BJ (cell line): ENCODE results near the gene GOLT1A. TPM values are rescaled to one million over a fixed set of nuclear protein-coding genes. Genes with fewer than 3 reads are reported as not detected.

Experiments used
- CTCF ChIA-PET: fragments of 350-600 bp; formaldehyde crosslinking; extraction: SDS; loops from one replicate; lab custom pipeline; 2021; ENCODE audit warnings: antibody characterized with exemption, inconsistent platforms; lab: Yijun Ruan, JAX
- POLR2A ChIA-PET: fragments of 300-600 bp; sonication (Branson Sonifier 250); formaldehyde crosslinking; extraction: SDS; loops from one replicate; lab custom pipeline; 2021; ENCODE audit warnings: antibody characterized with exemption; lab: Charles Lee
- DNase-seq: peaks from one replicate; pipeline ENCODE4 v3.0.0-alpha.2; 2011; ENCODE audit warnings: low read depth
- H3K27me3 ChIP-seq: 2 replicates; pipeline ENCODE4 v1.6.0; 2011; ENCODE audit warnings: low read length; ENCODE audit not compliant: control insufficient read depth, insufficient read depth
- H3K36me3 ChIP-seq: 2 replicates; pipeline ENCODE4 v1.5.1; 2011; ENCODE audit warnings: low read length; ENCODE audit not compliant: control insufficient read depth, insufficient read depth
- H3K4me3 ChIP-seq: 2 replicates; pipeline ENCODE4 v1.5.1; 2011; ENCODE audit warnings: low read depth, mild to moderate bottlenecking, control low read depth, low read length
- polyA plus RNA-seq: library from polyadenylated mRNA; depleted of rRNA; stranded (reverse); fragments of >200 nt; gene quantifications from 2 replicates; pipeline ENCODE4 v1.2.3, GENCODE V29; 2011
- TF ChIP-seq, protein P1 (sequence below): IDR thresholded peaks from 2 replicates; pipeline ENCODE4 v1.5.1; 2011; ENCODE audit warnings: low read depth, mild to moderate bottlenecking, control low read depth, inconsistent platforms, low read length, moderate library complexity; ENCODE audit not compliant: insufficient read depth

Gene GOLT1A
- polyA plus RNA-seq, 1 experiment = 0.21 TPM

DNA sequence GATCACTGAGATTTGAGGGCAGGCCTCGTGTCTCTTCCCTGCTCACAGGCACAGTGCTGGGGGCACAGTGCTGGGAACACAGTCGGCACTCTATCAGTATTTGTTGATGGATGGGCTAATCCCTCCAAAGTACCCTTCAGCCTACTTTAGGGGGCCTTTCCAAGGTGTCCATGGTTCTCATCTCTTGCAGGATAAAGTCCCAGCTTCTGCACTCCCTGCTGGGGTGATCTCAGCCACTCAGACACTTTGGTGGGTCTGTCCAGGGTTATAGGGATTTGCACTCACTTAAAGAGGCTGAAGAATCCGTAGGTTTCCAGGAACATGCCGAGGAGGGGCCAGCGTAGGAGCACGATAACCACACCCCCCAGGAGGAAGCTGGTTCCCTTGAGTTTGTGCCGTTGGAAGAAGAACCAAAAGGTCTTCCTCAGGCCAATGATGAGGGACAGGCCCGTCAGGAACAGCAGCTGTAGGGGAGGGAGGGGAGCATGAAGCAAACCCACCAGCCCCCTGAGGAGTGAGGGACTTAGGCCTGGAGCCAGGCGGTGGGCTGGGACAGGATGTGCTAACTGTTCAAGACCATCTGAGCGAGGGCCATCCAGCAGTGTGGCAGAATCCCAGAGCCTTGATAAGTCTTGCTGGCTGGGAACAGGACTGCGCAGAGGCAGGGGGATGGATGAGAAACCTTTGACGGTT, 12.3 kb downstream of the GOLT1A start:
- TF ChIP-seq, protein P1, sequence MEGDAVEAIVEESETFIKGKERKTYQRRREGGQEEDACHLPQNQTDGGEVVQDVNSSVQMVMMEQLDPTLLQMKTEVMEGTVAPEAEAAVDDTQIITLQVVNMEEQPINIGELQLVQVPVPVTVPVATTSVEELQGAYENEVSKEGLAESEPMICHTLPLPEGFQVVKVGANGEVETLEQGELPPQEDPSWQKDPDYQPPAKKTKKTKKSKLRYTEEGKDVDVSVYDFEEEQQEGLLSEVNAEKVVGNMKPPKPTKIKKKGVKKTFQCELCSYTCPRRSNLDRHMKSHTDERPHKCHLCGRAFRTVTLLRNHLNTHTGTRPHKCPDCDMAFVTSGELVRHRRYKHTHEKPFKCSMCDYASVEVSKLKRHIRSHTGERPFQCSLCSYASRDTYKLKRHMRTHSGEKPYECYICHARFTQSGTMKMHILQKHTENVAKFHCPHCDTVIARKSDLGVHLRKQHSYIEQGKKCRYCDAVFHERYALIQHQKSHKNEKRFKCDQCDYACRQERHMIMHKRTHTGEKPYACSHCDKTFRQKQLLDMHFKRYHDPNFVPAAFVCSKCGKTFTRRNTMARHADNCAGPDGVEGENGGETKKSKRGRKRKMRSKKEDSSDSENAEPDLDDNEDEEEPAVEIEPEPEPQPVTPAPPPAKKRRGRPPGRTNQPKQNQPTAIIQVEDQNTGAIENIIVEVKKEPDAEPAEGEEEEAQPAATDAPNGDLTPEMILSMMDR = no peak
- Histone ChIP-seq H3K36me3 (no peaks in the 10 kb centered on the region), H3K4me3 (no peak overlapping the region), H3K27me3 (no peaks in the 10 kb centered on the region)
- DNase-seq = no peak
- ChIA-PET CTCF (interaction anchor here (0.6 to 7.4 kb wide), 4 partner anchors 36 to 162 kb away, joined by 3 to 240 read pairs (median 4); partner anchors contain the start of gene REN), POLR2A (no interaction called here)

DNA sequence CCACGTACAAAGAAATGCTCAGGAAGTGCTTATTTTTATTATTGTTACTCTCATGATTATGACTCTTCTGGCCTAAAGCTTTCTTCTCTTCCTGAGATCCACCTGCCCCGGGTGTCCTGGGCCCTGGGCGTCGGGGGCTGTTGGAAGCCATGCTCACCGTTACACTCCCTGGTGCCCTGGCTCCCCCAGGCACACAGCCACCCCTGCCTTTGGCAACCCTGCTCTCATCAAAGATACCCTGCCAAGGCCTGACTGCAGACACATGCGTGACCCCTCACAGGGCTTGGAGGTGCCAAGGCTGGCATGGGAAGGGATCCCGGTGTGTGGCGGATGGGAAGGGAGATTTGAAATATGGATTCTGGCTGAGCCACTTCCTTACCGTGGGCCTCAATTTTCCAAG, 14.2 kb downstream of the GOLT1A start:
- TF ChIP-seq, protein P1 = no peak
- no peak for DNase-seq
- H3K27me3 ChIP-seq = no peaks in the 10 kb centered on the region
- no peaks in the 10 kb centered on the region for H3K36me3 ChIP-seq
- CTCF ChIA-PET = interaction anchor here (1.9 to 5.1 kb wide), 3 partner anchors 10 to 34 kb away, joined by 7 to 51 read pairs (median 13); partner anchors contain the start of gene REN
- no peak overlapping the region for H3K4me3 ChIP-seq
- POLR2A ChIA-PET = no interaction called here

DNA sequence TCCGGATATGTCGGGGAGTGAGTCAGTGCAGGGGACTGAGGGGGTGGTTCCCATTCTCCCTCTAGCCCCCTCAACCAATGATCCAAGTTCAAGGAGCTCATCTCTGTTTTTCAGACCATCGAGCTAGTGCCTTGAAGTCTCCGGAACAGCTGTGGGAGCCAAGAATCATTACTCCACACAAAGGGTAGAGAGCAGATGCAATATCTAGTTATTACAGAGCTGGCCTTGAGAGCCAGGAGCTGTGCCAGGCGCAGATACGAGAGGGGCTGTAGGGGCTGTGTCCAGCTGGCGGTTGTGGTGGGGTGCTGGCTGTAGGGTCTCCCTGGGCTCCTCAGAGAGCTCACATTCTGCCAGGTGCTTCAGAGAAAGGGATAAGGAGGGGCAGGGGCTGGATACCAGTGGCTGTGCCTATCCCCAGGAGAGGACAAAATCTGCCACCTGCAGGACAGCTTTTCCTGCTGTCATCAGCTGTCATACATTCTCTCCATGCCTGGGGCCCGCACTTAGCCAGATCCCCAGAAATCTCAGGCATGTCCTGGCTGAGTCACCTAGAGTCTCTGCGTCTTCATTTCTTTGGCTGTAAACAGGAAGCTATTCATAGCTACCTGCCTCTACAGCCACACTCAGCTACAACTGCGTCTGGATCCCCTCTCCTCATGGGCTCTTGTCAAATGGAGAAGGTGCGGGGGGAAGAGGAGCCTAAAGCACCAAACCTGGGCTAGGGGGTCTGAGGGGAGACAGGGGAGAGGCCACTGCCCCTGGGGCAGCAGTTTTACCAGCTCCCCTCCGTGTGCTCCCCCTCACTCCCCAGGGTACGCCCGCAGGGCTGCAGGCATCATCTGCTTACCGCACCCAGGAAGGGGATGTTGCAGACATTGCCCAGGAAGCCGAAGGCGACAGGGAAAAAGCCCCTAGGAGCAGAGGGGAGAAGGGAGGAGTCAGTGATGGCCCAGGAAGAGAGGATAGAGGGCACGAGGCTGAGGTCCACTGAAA, 15.1 kb downstream of the GOLT1A start:
- ChIA-PET POLR2A (interaction anchor here (0.5 kb wide), 1 partner anchor 34 kb away, joined by 4 read pairs; no protein-coding TSS in a partner anchor), CTCF (interaction anchor here (0.7 to 5.1 kb wide), 11 partner anchors 8 to 165 kb away, joined by 3 to 51 read pairs (median 6); partner anchors contain the start of genes PLEKHA6 and REN)
- TF ChIP-seq, protein P1 = 0 out of 2 replicates have a peak, but pooled peaks have one; percentile 17
- Histone ChIP-seq H3K4me3 (no peak overlapping the region), H3K36me3 (no peaks in the 10 kb centered on the region), H3K27me3 (no peaks in the 10 kb centered on the region)
- DNase-seq = peak; percentile 61

DNA sequence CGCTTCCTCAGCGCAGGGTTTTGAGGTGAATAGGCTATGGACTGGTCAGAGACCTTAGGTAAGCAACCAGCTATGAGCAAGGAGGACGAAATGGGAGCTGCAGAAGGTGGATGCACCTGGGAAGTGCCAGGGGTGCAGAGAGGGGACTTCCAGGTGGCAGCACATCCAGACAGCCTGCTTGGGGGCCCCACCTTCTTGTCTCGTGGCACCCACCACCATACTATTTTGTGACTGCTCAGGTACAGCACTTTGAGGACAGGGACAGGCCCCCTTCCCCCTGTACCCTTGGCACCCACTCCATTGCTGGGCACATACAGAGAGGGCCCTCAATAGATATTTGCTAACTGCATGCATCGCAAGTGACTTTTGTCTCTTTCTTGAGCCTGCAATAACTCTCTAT, 16.7 kb downstream of the GOLT1A start:
- H3K4me3 ChIP-seq = no peak overlapping the region
- DNase-seq = no peak
- POLR2A ChIA-PET = no interaction called here
- H3K36me3 ChIP-seq = no peaks in the 10 kb centered on the region
- TF ChIP-seq, protein P1 = no peak
- no peaks in the 10 kb centered on the region for H3K27me3 ChIP-seq
- CTCF ChIA-PET = interaction anchor here (0.6 to 5.1 kb wide), 5 partner anchors 10 to 166 kb away, joined by 3 to 51 read pairs (median 13); partner anchors contain the start of genes GOLT1A and REN
